HCT116 (cell line): ENCODE results near the gene TNNI2. TPM values are rescaled to one million over a fixed set of nuclear protein-coding genes. Genes with fewer than 3 reads are reported as not detected.

Source experiments
- ATAC-seq: fragments of 200-7000 bp; cut with Tn5 transposase; 2 replicates; pipeline ENCODE4 v1.9.1; 2020; ENCODE audit warnings: mild to moderate bottlenecking, moderate library complexity
- BruUV-seq: library from RNA; stranded (reverse); fragments of 400-500 nt; replicated peaks from 2 replicates; lab custom pipeline; 2021; lab: Mats Ljungman, UMichigan
- CTCF ChIA-PET: fragments of 300-600 bp; sonication (Branson Sonifier 250); formaldehyde crosslinking; loops from one replicate; lab custom pipeline; 2021; ENCODE audit warnings: antibody characterized with exemption; lab: Charles Lee
- POLR2A ChIA-PET: fragments of 300-600, 350-600 bp; sonication (Branson Sonifier 250); formaldehyde crosslinking; loops from one replicate; lab custom pipeline; 2021; ENCODE audit warnings: antibody characterized with exemption; lab: Charles Lee
- RAD21 ChIA-PET, 2 experiments: fragments of 300-600 bp; sonication (Branson Sonifier 250); formaldehyde crosslinking; loops; one replicate each; lab custom pipeline; 2023; ENCODE audit warnings: low total read pairs in 2 of 2; ENCODE audit not compliant: uncharacterized antibody in 2 of 2, unreplicated experiment in 2 of 2, low non-redundant PET in 1 of 2; lab: Charles Lee
- DNase-seq: peaks from one replicate; pipeline ENCODE4 v3.0.0-alpha.2; 2010; ENCODE audit warnings: low read depth, low spot score
- H2AFZ ChIP-seq: fragments of 200-600 bp; shearing (Covaris generic), sonication (generic); 2 replicates; pipeline ENCODE4 v1.6.1; 2017; ENCODE audit warnings: low read depth, mixed run types, mixed read lengths, antibody characterized with exemption, low read length; ENCODE audit not compliant: poor library complexity, severe bottlenecking
- H3K27ac ChIP-seq: 2 replicates; pipeline ENCODE4 v1.5.1; 2012; ENCODE audit warnings: low read depth, low read length
- H3K27me3 ChIP-seq: fragments of 200-600 bp; sonication (generic); 2 replicates; pipeline ENCODE4 v1.6.1; 2016; ENCODE audit warnings: mixed run types, low read length, mixed read lengths; ENCODE audit not compliant: insufficient read depth
- H3K36me3 ChIP-seq, 2 experiments: fragments of 200-500 bp in 1 of 2; fragments of 200-600 bp in 1 of 2; sonication (Bioruptor generic) in 1 of 2; sonication (generic) in 1 of 2; 2 replicates each; pipeline versions ENCODE4 v1.5.1 to v1.6.1; 2014 to 2016; ENCODE audit warnings: low read length in 2 of 2, inconsistent platforms in 1 of 2, mixed read lengths in 1 of 2, mixed run types in 1 of 2; ENCODE audit not compliant: insufficient read depth in 2 of 2, control insufficient read depth in 1 of 2
- H3K4me1 ChIP-seq, 2 experiments: fragments of 200-600 bp in 1 of 2; sonication (generic) in 1 of 2; 2 replicates each; pipeline versions ENCODE4 v1.5.1 to v1.6.1; 2012 to 2017; ENCODE audit warnings: low read length in 2 of 2, inconsistent platforms in 1 of 2, mild to moderate bottlenecking in 1 of 2, mixed read lengths in 1 of 2, mixed run types in 1 of 2, moderate library complexity in 1 of 2; ENCODE audit not compliant: insufficient read depth in 2 of 2, control insufficient read depth in 1 of 2
- H3K4me2 ChIP-seq: fragments of 200-600 bp; sonication (generic); 2 replicates; pipeline ENCODE4 v1.6.1; 2017; ENCODE audit warnings: mixed run types, low read length, mixed read lengths
- H3K4me3 ChIP-seq, 2 experiments: fragments of 200-600 bp in 1 of 2; sonication (generic) in 1 of 2; replicated peaks in 1 of 2; 2 replicates each; pipeline ENCODE4 v1.5.1; 2011 to 2016; ENCODE audit warnings: low read length in 2 of 2, control low read depth in 1 of 2, low read depth in 1 of 2, mild to moderate bottlenecking in 1 of 2, mixed read lengths in 1 of 2, mixed run types in 1 of 2
- H3K79me2 ChIP-seq: fragments of 200-600 bp; sonication (generic); 2 replicates; pipeline ENCODE4 v1.6.1; 2017; ENCODE audit warnings: mild to moderate bottlenecking, mixed run types, low read length, moderate library complexity, mixed read lengths; ENCODE audit not compliant: insufficient read depth
- H3K9ac ChIP-seq: fragments of 200-600 bp; sonication (generic); 2 replicates; pipeline ENCODE4 v1.6.1; 2016; ENCODE audit warnings: low read length, mixed read lengths
- H3K9me2 ChIP-seq: fragments of 200-600 bp; sonication (generic), shearing (Covaris generic); 2 replicates; pipeline ENCODE4 v1.6.1; 2017; ENCODE audit warnings: mixed run types, mild to moderate bottlenecking, moderate library complexity; ENCODE audit not compliant: insufficient read depth
- H3K9me3 ChIP-seq, 2 experiments: fragments of 200-500 bp in 1 of 2; fragments of 200-600 bp in 1 of 2; sonication (Bioruptor generic) in 1 of 2; sonication (generic) in 1 of 2; 2 replicates each; pipeline ENCODE4 v1.6.1; 2014 to 2017; ENCODE audit warnings: low read length in 2 of 2, mixed read lengths in 2 of 2, inconsistent platforms in 1 of 2, low read depth in 1 of 2, mild to moderate bottlenecking in 1 of 2, mixed run types in 1 of 2, moderate library complexity in 1 of 2; ENCODE audit not compliant: control insufficient read depth in 1 of 2, insufficient read depth in 1 of 2
- H4K20me1 ChIP-seq: fragments of 200-600 bp; sonication (generic), shearing (Covaris generic); 2 replicates; pipeline ENCODE4 v1.6.1; 2017; ENCODE audit warnings: mixed run types, mild to moderate bottlenecking, moderate library complexity; ENCODE audit not compliant: insufficient read depth
- CEBPB ChIP-seq: IDR thresholded peaks from 2 replicates; pipeline ENCODE4 v1.6.1; 2012; ENCODE audit warnings: low read depth
- EGR1 ChIP-seq: IDR thresholded peaks from 2 replicates; pipeline ENCODE4 v1.6.1; 2012; ENCODE audit warnings: low read depth
- EZH2phosphoT487 ChIP-seq: fragments of 200-600 bp; IDR thresholded peaks from 2 replicates; pipeline ENCODE4 v1.6.1; 2018; ENCODE audit warnings: antibody characterized with exemption, borderline replicate concordance
- JUND ChIP-seq: IDR thresholded peaks from 2 replicates; pipeline ENCODE4 v1.6.1; 2012
- MAX ChIP-seq: IDR thresholded peaks from 2 replicates; pipeline ENCODE4 v1.6.1; 2012
- REST ChIP-seq: IDR thresholded peaks from 2 replicates; pipeline ENCODE4 v1.6.1; 2012; ENCODE audit warnings: low read depth
- SIN3A ChIP-seq: IDR thresholded peaks from 2 replicates; pipeline ENCODE4 v1.6.1; 2012; ENCODE audit warnings: low read depth
- intact Hi-C: fragments of 100-400 bp; cut with micrococcal nuclease; formaldehyde crosslinking; loops from 2 replicates; pipeline ENCODE4 v1.10.0; 2022
- total RNA-seq: library from RNA; stranded (reverse); gene quantifications from one replicate; pipeline ENCODE4 v1.2.1, GENCODE V29; 2021; ENCODE audit not compliant: unreplicated experiment

TNNI2 gene
- total RNA-seq, 1 experiment from 2014 or later: not detected

GRCh38 chr11:1835671-1836010 lies 3.1 kb upstream of the TNNI2 start:
- Histone ChIP-seq H3K36me3 (no peaks in the 10 kb centered on the region), H3K27me3 (no peaks in the 10 kb centered on the region), H3K9me3 (no peaks in the 10 kb centered on the region), H3K4me2 (no peak overlapping the region), H3K9ac (no peak overlapping the region), H2AFZ (no peak overlapping the region), H3K27ac (no peak overlapping the region), H3K9me2 (no peaks in the 10 kb centered on the region), H3K4me1 (peaks cover 30 to 49% of the 10 kb centered on the region in 2 experiments), H3K79me2 (no peaks in the 10 kb centered on the region), H4K20me1 (no peaks in the 10 kb centered on the region), H3K4me3 (no peak overlapping the region)
- no peak for TF ChIP-seq JUND
- no peak for TF ChIP-seq EGR1
- no peak for TF ChIP-seq REST
- no peak for TF ChIP-seq CEBPB
- TF ChIP-seq EZH2phosphoT487: no peak
- no peak for TF ChIP-seq MAX
- no peak for TF ChIP-seq SIN3A
- DNase-seq (no peak), ATAC-seq (no peak)
- ChIA-PET POLR2A (no interaction called here), CTCF (interaction anchor here (1.2 to 5.0 kb wide), 5 partner anchors 11 to 315 kb away, joined by 5 to 65 read pairs (median 6); no protein-coding TSS in a partner anchor), RAD21 (no interaction called here)
- no TSS peak for BruUV-seq
- intact Hi-C loops: no loop called here
